ENCODE data around the gene SCART1.
"Not testable (repeated sequence)": the region's sequence is repeated elsewhere in the genome, so short reads cannot be mapped to it uniquely, and the experiment has no call there.

Gene SCART1

GRCh38 chr10:133456041-133456951 lies 2.6 kb downstream of the SCART1 start:
- DNase-seq (ENCODE audit: low read depth), result no peak

- no peak for DNase-seq (ENCODE audit: low read depth)
These were observed 3.5 kb downstream of the SCART1 start for GRCh38 chr10:133457100-133457841.

GRCh38 chr10:133458021-133458709 lies 4.4 kb downstream of the SCART1 start:
- DNase-seq (ENCODE audit: low read depth), result no peak

GRCh38 chr10:133458710-133459453 lies 5.1 kb downstream of the SCART1 start:
- DNase-seq (ENCODE audit: low read depth), result no peak

GRCh38 chr10:133459454-133460207 lies 5.9 kb downstream of the SCART1 start:
- no peak for DNase-seq (ENCODE audit: low read depth)

- no peak for DNase-seq (ENCODE audit: low read depth)
These were observed 6.5 kb downstream of the SCART1 start for GRCh38 chr10:133460208-133460769.

- DNase-seq (ENCODE audit: low read depth), result no peak
These were observed 7.3 kb downstream of the SCART1 start for GRCh38 chr10:133461027-133461426.

GRCh38 chr10:133461841-133462240 lies 8.1 kb downstream of the SCART1 start:
- DNase-seq (ENCODE audit: low read depth), result no peak

- DNase-seq (ENCODE audit: low read depth), result no peak
These were observed 9.0 kb downstream of the SCART1 start for GRCh38 chr10:133462512-133463305.

GRCh38 chr10:133464582-133465031 lies 10.9 kb downstream of the SCART1 start:
- no peak for DNase-seq (ENCODE audit: low read depth)

GRCh38 chr10:133465191-133465949 lies 11.6 kb downstream of the SCART1 start:
- no peak for DNase-seq (ENCODE audit: low read depth)

GRCh38 chr10:133465950-133466474 lies 12.3 kb downstream of the SCART1 start:
- DNase-seq (ENCODE audit: low read depth), result no peak

GRCh38 chr10:133466683-133467275 lies 13.0 kb downstream of the SCART1 start:
- DNase-seq (ENCODE audit: low read depth), result no peak

GRCh38 chr10:133467286-133467911 lies 13.7 kb downstream of the SCART1 start:
- DNase-seq (ENCODE audit: low read depth), result no peak

GRCh38 chr10:133469205-133469604 lies 15.5 kb downstream of the SCART1 start:
- DNase-seq (ENCODE audit: low read depth), result not testable (repeated sequence)

- no peak for DNase-seq (ENCODE audit: low read depth)
These were observed 17.8 kb downstream of the SCART1 start for GRCh38 chr10:133471300-133472109.

- DNase-seq (ENCODE audit: low read depth), result no peak
These were observed 19.5 kb downstream of the SCART1 start for GRCh38 chr10:133473270-133473669.

Measured in T-helper 22 cell (primary cell).